H1 (cell line): ENCODE data around the gene CREBBP. TPM values are rescaled to one million over a fixed set of nuclear protein-coding genes. Genes with fewer than 3 reads are reported as not detected.

ENCODE experiments used
- CTCF ChIA-PET: fragments of 300-600 bp; sonication (Branson Sonifier 250); formaldehyde crosslinking; loops from one replicate; lab custom pipeline; 2021; ENCODE audit not compliant: partially characterized antibody; lab: Charles Lee
- POLR2A ChIA-PET: fragments of 300-600 bp; sonication (Branson Sonifier 250); formaldehyde crosslinking; loops from one replicate; lab custom pipeline; 2021; ENCODE audit warnings: inconsistent platforms; ENCODE audit not compliant: partially characterized antibody; lab: Charles Lee
- DNase-seq, 2 experiments: peaks; one replicate each; pipeline versions ENCODE4 v3.0.0 to v3.0.0-alpha.2; 2010 to 2022; ENCODE audit warnings: low spot score in 2 of 2, low read depth in 1 of 2, mixed read lengths in 1 of 2
- FAIRE-seq: peaks from 2 replicates; lab custom pipeline; 2011; peaks lifted over from hg19 to GRCh38; lab: Jason Lieb, UNC
- H2AFZ ChIP-seq: 2 replicates; pipeline ENCODE4 v1.8.1; 2012; ENCODE audit warnings: low read length, inconsistent platforms
- H2AK5ac ChIP-seq: 2 replicates; pipeline ENCODE4 v1.6.1; 2013; ENCODE audit warnings: low read depth, low read length
- H2BK120ac ChIP-seq: replicated peaks from 2 replicates; pipeline ENCODE3; 2013; ENCODE audit warnings: low read depth, low read length, inconsistent platforms
- H2BK12ac ChIP-seq: 2 replicates; pipeline ENCODE4 v1.6.1; 2013; ENCODE audit warnings: low read depth, low read length
- H2BK15ac ChIP-seq: 2 replicates; pipeline ENCODE4 v1.6.1; 2013; ENCODE audit warnings: low read length
- H2BK20ac ChIP-seq: 2 replicates; pipeline ENCODE4 v1.6.1; 2013; ENCODE audit warnings: low read length
- H2BK5ac ChIP-seq: 2 replicates; pipeline ENCODE4 v1.6.1; 2013; ENCODE audit warnings: low read depth, low read length
- H3K14ac ChIP-seq: 2 replicates; pipeline ENCODE4 v1.6.1; 2013; ENCODE audit warnings: inconsistent platforms; ENCODE audit not compliant: insufficient read length
- H3K18ac ChIP-seq: 2 replicates; pipeline ENCODE4 v1.6.1; 2013; ENCODE audit warnings: low read length; ENCODE audit errors: extremely low read depth
- H3K23ac ChIP-seq: 2 replicates; pipeline ENCODE4 v1.6.1; 2013; ENCODE audit warnings: inconsistent platforms; ENCODE audit not compliant: insufficient read length
- H3K23me2 ChIP-seq: 2 replicates; pipeline ENCODE4 v1.6.1; 2013; ENCODE audit warnings: low read depth, low read length
- H3K27ac ChIP-seq: 2 replicates; pipeline ENCODE4 v1.6.1; 2011; ENCODE audit warnings: low read depth, low read length, inconsistent platforms
- H3K27me3 ChIP-seq, 4 experiments: replicated peaks in 1 of 4; 1 replicate in 1 of 4; 2 replicates in 3 of 4; pipeline versions ENCODE4 v1.6.1 to v1.8.1; 2011 to 2013; ENCODE audit warnings: low read length in 3 of 4, mild to moderate bottlenecking in 3 of 4, inconsistent platforms in 2 of 4, mixed read lengths in 2 of 4, moderate library complexity in 1 of 4; ENCODE audit not compliant: control insufficient read depth in 3 of 4, insufficient read depth in 3 of 4; ENCODE audit errors: extremely low read depth in 1 of 4
- H3K36me3 ChIP-seq, 4 experiments: 2 replicates each; pipeline versions ENCODE4 v1.6.1 to v1.8.1; 2011 to 2013; ENCODE audit warnings: mild to moderate bottlenecking in 4 of 4, low read length in 3 of 4, moderate library complexity in 2 of 4, control low read depth in 1 of 4, inconsistent platforms in 1 of 4; ENCODE audit not compliant: insufficient read depth in 4 of 4, control insufficient read depth in 2 of 4
- H3K4ac ChIP-seq: replicated peaks from 2 replicates; pipeline ENCODE3; 2013; ENCODE audit warnings: low read length, low read depth, mixed read lengths, inconsistent platforms; ENCODE audit not compliant: insufficient read length
- H3K4me1 ChIP-seq, 4 experiments: replicated peaks in 1 of 4; 1 replicate in 1 of 4; 2 replicates in 3 of 4; pipeline versions ENCODE4 v1.6.1 to v1.8.1; 2011 to 2013; ENCODE audit warnings: low read length in 3 of 4, inconsistent platforms in 2 of 4, mixed read lengths in 1 of 4; ENCODE audit not compliant: insufficient read depth in 4 of 4, control insufficient read depth in 3 of 4
- H3K4me2 ChIP-seq, 2 experiments: 2 replicates each; pipeline versions ENCODE4 v1.6.1 to v1.8.1; 2011 to 2013; ENCODE audit warnings: low read depth in 2 of 2, low read length in 2 of 2, control low read depth in 1 of 2, inconsistent platforms in 1 of 2, mild to moderate bottlenecking in 1 of 2; ENCODE audit not compliant: insufficient read depth in 1 of 2
- H3K4me3 ChIP-seq, 4 experiments: fragments of 200-600, 300-600 bp in 1 of 4; sonication (generic), shearing (Covaris generic), sonication (Bioruptor Twin) in 1 of 4; 2 replicates each; pipeline versions ENCODE4 v1.5.1 to v1.8.1; 2011 to 2016; ENCODE audit warnings: low read length in 4 of 4, low read depth in 3 of 4, control low read depth in 2 of 4, inconsistent platforms in 2 of 4, mild to moderate bottlenecking in 2 of 4, mixed read lengths in 1 of 4, moderate library complexity in 1 of 4; ENCODE audit not compliant: insufficient read depth in 2 of 4; ENCODE audit errors: extremely low read depth in 1 of 4
- H3K56ac ChIP-seq: replicated peaks from 2 replicates; pipeline ENCODE3; 2013; ENCODE audit warnings: low read depth, mild to moderate bottlenecking, mixed read lengths, low read length, inconsistent platforms; ENCODE audit not compliant: insufficient read length
- H3K79me1 ChIP-seq: 2 replicates; pipeline ENCODE4 v1.6.1; 2013; ENCODE audit warnings: low read depth, low read length, control low read depth
- H3K79me2 ChIP-seq, 2 experiments: 2 replicates each; pipeline versions ENCODE4 v1.6.1 to v1.8.1; 2012 to 2013; ENCODE audit warnings: low read length in 2 of 2, mild to moderate bottlenecking in 2 of 2, inconsistent platforms in 1 of 2; ENCODE audit not compliant: insufficient read depth in 2 of 2, control insufficient read depth in 1 of 2
- H3K9ac ChIP-seq, 4 experiments: replicated peaks in 1 of 4; 1 replicate in 1 of 4; 2 replicates in 3 of 4; pipeline versions ENCODE4 v1.6.1 to v1.8.1; 2011 to 2013; ENCODE audit warnings: low read depth in 3 of 4, low read length in 3 of 4, control low read depth in 2 of 4, mild to moderate bottlenecking in 2 of 4, moderate library complexity in 2 of 4, inconsistent platforms in 1 of 4; ENCODE audit errors: extremely low read depth in 1 of 4
- H3K9me3 ChIP-seq, 2 experiments: 2 replicates each; pipeline versions ENCODE4 v1.6.1 to v1.8.1; 2012 to 2013; ENCODE audit warnings: mild to moderate bottlenecking in 2 of 2, moderate library complexity in 2 of 2, control low read depth in 1 of 2, inconsistent platforms in 1 of 2, low read depth in 1 of 2, low read length in 1 of 2, mixed read lengths in 1 of 2; ENCODE audit not compliant: insufficient read depth in 2 of 2
- H4K20me1 ChIP-seq, 2 experiments: replicated peaks in 1 of 2; 2 replicates each; pipeline versions ENCODE3 to v1.8.1; 2011 to 2013; ENCODE audit warnings: inconsistent platforms in 2 of 2, low read length in 2 of 2, mild to moderate bottlenecking in 1 of 2; ENCODE audit not compliant: insufficient read depth in 2 of 2, control insufficient read depth in 1 of 2
- H4K5ac ChIP-seq: 2 replicates; pipeline ENCODE4 v1.6.1; 2013; ENCODE audit warnings: low read length, low read depth, mixed read lengths, inconsistent platforms; ENCODE audit not compliant: insufficient read length
- H4K8ac ChIP-seq: 2 replicates; pipeline ENCODE4 v1.8.0; 2013; ENCODE audit warnings: mild to moderate bottlenecking, moderate library complexity, low read length, inconsistent platforms; ENCODE audit not compliant: insufficient read depth; ENCODE audit errors: extremely low read depth
- H4K91ac ChIP-seq: replicated peaks from 2 replicates; pipeline ENCODE3; 2013; ENCODE audit warnings: low read length, mixed read lengths, inconsistent platforms; ENCODE audit not compliant: insufficient read length
- CHD2 ChIP-seq: IDR thresholded peaks from 2 replicates; pipeline ENCODE4 v1.6.1; 2012; ENCODE audit warnings: low read length, improper control_type of control experiment
- FOSL1 ChIP-seq: IDR thresholded peaks from 2 replicates; pipeline ENCODE4 v1.6.1; 2011; ENCODE audit warnings: mild to moderate bottlenecking, low read depth, low read length, moderate library complexity; ENCODE audit not compliant: insufficient read depth
- GABPA ChIP-seq: IDR thresholded peaks from 2 replicates; pipeline ENCODE4 v1.6.1; 2011; ENCODE audit warnings: mild to moderate bottlenecking, low read length, moderate library complexity, borderline replicate concordance; ENCODE audit not compliant: insufficient read depth
- KDM4A ChIP-seq: IDR thresholded peaks from one replicate; pipeline ENCODE4 v1.7.1; 2012; ENCODE audit warnings: low read depth, mild to moderate bottlenecking, moderate library complexity, low read length, inconsistent platforms; ENCODE audit not compliant: severe bottlenecking
- POU5F1 ChIP-seq: IDR thresholded peaks from 2 replicates; pipeline ENCODE4 v1.6.1; 2011; ENCODE audit warnings: low read depth, mild to moderate bottlenecking, low read length, moderate library complexity
- RAD21 ChIP-seq, 2 experiments: IDR thresholded peaks in 1 of 2; conservative IDR thresholded peaks in 1 of 2; 2 replicates each; pipeline ENCODE4 v1.6.1; 2011; ENCODE audit warnings: low read depth in 2 of 2, low read length in 2 of 2, improper control_type of control experiment in 1 of 2, inconsistent platforms in 1 of 2, mild to moderate bottlenecking in 1 of 2, moderate library complexity in 1 of 2
- RBBP5 ChIP-seq: IDR thresholded peaks from 2 replicates; pipeline ENCODE4 v1.7.1; 2012; ENCODE audit warnings: low read depth, mild to moderate bottlenecking, inconsistent platforms, low read length, moderate library complexity, borderline replicate concordance
- SAP30 ChIP-seq: fragments of 300-600 bp; sonication (generic); IDR thresholded peaks from 2 replicates; pipeline ENCODE4 v1.7.1; 2012; ENCODE audit warnings: low read length, moderate library complexity, mild to moderate bottlenecking, inconsistent platforms; ENCODE audit not compliant: insufficient read depth, insufficient replicate concordance
- WGBS, 2 experiments: shearing (Covaris generic) in 1 of 2; methylation state at CpG; one replicate each; pipeline versions ENCODE4 v1.1.6 to v1.1.7; 2013 to 2015; ENCODE audit warnings: low lambda C conversion rate in 2 of 2, mixed read lengths in 2 of 2, inconsistent platforms in 1 of 2, low coverage in 1 of 2, missing lambda C conversion rate in 1 of 2; ENCODE audit not compliant: insufficient replicate concordance in 2 of 2, insufficient coverage in 1 of 2, insufficient read length in 1 of 2; ENCODE audit errors: extremely low coverage in 1 of 2, missing lambda C conversion rate in 1 of 2; 5-methylcytosine and 5-hydroxymethylcytosine counted together
- polyA plus RNA-seq, 7 experiments: library from polyadenylated mRNA; depleted of rRNA in 3 of 7; stranded (reverse) in 5 of 7; unstranded in 2 of 7; fragments of >200 nt in 5 of 7; fragments of 200-250 nt in 2 of 7; gene quantifications; 1 replicate in 5 of 7; 2 replicates in 1 of 7; 4 replicates in 1 of 7; pipeline versions ENCODE4 v1.2.1 to v1.2.3, GENCODE V29; 2011 to 2013; ENCODE audit warnings: missing spikeins in 2 of 7, mixed read lengths in 2 of 7
- total RNA-seq: library from RNA; stranded (reverse); fragmentation: NEBNext Ultra II Directional; extraction: Animal tissue kit (Norgen Biotek cat#: 25700); gene quantifications from 2 replicates; pipeline ENCODE4 v1.2.1, GENCODE V29; 2021
- TF ChIP-seq, protein P1 (sequence below): IDR thresholded peaks from 2 replicates; pipeline ENCODE4 v1.6.1; 2011; ENCODE audit warnings: low read depth, mild to moderate bottlenecking, low read length; ENCODE audit not compliant: insufficient read depth

CREBBP gene
- total and polyA plus RNA-seq, 2 of the 8 experiments (the other 6 are each of a cell fraction or from before 2014, with no cell fraction given), result 10.0 to 60.1 TPM

GRCh38 chr16:3780570-3780969 lies 99.9 kb downstream of the CREBBP start:
- peaks cover 7 to 46% (median 29%) of the 10 kb centered on the region in 4 experiments for H3K36me3 ChIP-seq
- H2AFZ ChIP-seq, result no peak overlapping the region
- no peak overlapping the region for H3K4ac ChIP-seq
- H4K5ac ChIP-seq, result no peak overlapping the region
- no peak overlapping the region for H3K9ac ChIP-seq
- H3K27ac ChIP-seq, result no peak overlapping the region
- no peaks in the 10 kb centered on the region for H3K23me2 ChIP-seq
- DNase-seq, result no peak
- no peak overlapping the region for H4K91ac ChIP-seq
- H3K4me1 ChIP-seq, result no peaks in the 10 kb centered on the region
- H3K9me3 ChIP-seq, result no peaks in the 10 kb centered on the region
- H3K4me3 ChIP-seq, result no peak overlapping the region
- H4K8ac ChIP-seq, result no peak overlapping the region; the same call in 1 of the 2 replicates
- TF ChIP-seq SAP30, result no peak
- TF ChIP-seq RBBP5, result no peak
- TF ChIP-seq CHD2, result no peak
- TF ChIP-seq, protein P1, sequence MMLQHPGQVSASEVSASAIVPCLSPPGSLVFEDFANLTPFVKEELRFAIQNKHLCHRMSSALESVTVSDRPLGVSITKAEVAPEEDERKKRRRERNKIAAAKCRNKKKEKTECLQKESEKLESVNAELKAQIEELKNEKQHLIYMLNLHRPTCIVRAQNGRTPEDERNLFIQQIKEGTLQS, result no peak
- no peak for TF ChIP-seq GABPA
- TF ChIP-seq KDM4A, result no peak
- TF ChIP-seq FOSL1, result no peak
- peak in 1 of 2 experiments; percentile 20; a peak in 2 of 4 replicates for TF ChIP-seq RAD21 (IDR thresholded peaks at IDR 0.05 in 1 of 2, conservative IDR thresholded peaks at IDR 0.05 in 1 of 2; ENCODE audit: low read depth in 2 of 2, low read length in 2 of 2)
- TF ChIP-seq POU5F1, result no peak
- H2BK120ac ChIP-seq, result no peak overlapping the region
- H3K56ac ChIP-seq, result no peak overlapping the region
- H2BK12ac ChIP-seq, result no peak overlapping the region
- H3K14ac ChIP-seq, result no peak overlapping the region
- 93% methylated on average over 6 of the region's 6 CpGs; no CpG with 5 or more reads in 1 of the 2 experiments for WGBS, 2 experiments
- H2BK15ac ChIP-seq, result no peak overlapping the region
- no peak overlapping the region for H2BK5ac ChIP-seq
- peaks cover 5 to 11% of the 10 kb centered on the region in 2 experiments for H4K20me1 ChIP-seq
- peaks cover 6% of the 10 kb centered on the region; the same call in 1 of the 2 replicates for H3K79me1 ChIP-seq
- no peak overlapping the region for H2AK5ac ChIP-seq
- no peak overlapping the region for H2BK20ac ChIP-seq
- no peak overlapping the region for H3K23ac ChIP-seq
- H3K79me2 ChIP-seq, result 0 out of 4 replicates have a peak, but pooled peaks cover 0 to 10% of the 10 kb centered on the region in 2 experiments
- H3K27me3 ChIP-seq, result no peaks in the 10 kb centered on the region
- no peak for FAIRE-seq
- POLR2A ChIA-PET, result no interaction called here
- no peak overlapping the region for H3K4me2 ChIP-seq
- H3K18ac ChIP-seq, result no peak overlapping the region
- CTCF ChIA-PET, result no interaction called here
